AG09309 (cell line): Measurements from ENCODE around the gene SLC24A3.

ENCODE experiments used
- DNase-seq: peaks from one replicate; pipeline ENCODE4 v3.0.0-alpha.2; 2010; ENCODE audit warnings: low read depth
- H3K4me3 ChIP-seq: 2 replicates; pipeline ENCODE4 v1.5.1; 2011; ENCODE audit warnings: mild to moderate bottlenecking, low read depth, low read length, moderate library complexity; ENCODE audit not compliant: control insufficient read depth
- CTCF ChIP-seq: IDR thresholded peaks from 2 replicates; pipeline ENCODE4 v1.5.1; 2011; ENCODE audit warnings: mild to moderate bottlenecking, low read depth, low read length, inconsistent platforms; ENCODE audit not compliant: insufficient read depth, control insufficient read depth; ENCODE audit errors: missing control alignments

SLC24A3 gene

DNA sequence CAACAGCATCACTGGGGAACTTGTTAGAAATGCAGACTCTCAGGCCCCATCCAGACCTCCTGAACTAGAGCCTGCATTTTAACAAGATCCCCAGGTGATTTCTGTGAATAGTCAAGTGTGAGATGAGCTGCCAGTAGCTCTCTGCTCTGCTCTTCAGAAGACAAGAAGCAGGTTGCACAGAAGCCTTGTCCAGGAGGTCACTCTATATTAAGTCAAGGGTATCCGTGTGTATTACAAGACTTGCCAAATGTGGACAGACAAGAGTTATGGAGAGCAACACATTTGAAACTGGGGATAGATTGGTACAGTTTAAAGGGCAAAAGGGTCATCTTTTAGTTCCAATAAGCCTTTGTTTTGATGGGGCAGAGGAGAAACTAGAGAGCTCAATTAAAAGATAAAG lies 522.4 kb downstream of the SLC24A3 start:
- no peak for TF ChIP-seq CTCF

GRCh38 chr20:19735446-19735845 lies 523.0 kb downstream of the SLC24A3 start:
- TF ChIP-seq CTCF: no peak
- DNase-seq: peak; percentile 67
- no peak overlapping the region for H3K4me3 ChIP-seq

More for the DNA sequence above, 522.4 kb downstream of the SLC24A3 start:
- DNase-seq: no peak
- H3K4me3 ChIP-seq: no peak overlapping the region

- peak; percentile 29 for DNase-seq
- no peak for TF ChIP-seq CTCF
- no peak overlapping the region for H3K4me3 ChIP-seq
Measured at GRCh38 chr20:19737025-19737424, 524.6 kb downstream of the SLC24A3 start.

GRCh38 chr20:19738951-19739350 lies 526.5 kb downstream of the SLC24A3 start:
- H3K4me3 ChIP-seq: no peak overlapping the region
- TF ChIP-seq CTCF: no peak
- no peak for DNase-seq

- DNase-seq: no peak
- TF ChIP-seq CTCF: no peak
- no peak overlapping the region for H3K4me3 ChIP-seq
Measured at GRCh38 chr20:19739351-19739750, 526.9 kb downstream of the SLC24A3 start.

DNA sequence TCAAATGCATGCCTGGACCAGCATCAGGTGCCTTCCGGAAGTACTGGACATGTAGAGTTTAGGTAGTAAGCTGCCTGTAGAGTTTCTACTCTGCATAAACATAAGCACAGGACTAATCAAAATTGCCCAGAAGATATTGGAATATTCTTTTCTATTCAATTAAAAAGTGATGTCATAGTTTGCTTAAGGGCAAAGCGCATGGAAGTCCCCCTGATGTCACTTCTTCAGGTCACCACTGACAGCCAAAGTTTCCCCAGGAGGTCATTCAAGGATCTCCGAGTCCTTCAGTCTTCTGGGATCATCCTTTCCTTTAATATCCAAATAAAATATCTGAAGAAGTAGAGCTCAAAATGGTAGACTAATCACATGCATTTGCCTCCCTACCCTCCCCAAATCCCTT lies 528.1 kb downstream of the SLC24A3 start:
- TF ChIP-seq CTCF: no peak
- H3K4me3 ChIP-seq: no peak overlapping the region
- DNase-seq: no peak

- no peak for TF ChIP-seq CTCF
- H3K4me3 ChIP-seq: no peak overlapping the region
- DNase-seq: no peak
Measured at GRCh38 chr20:19741924-19742323, 529.5 kb downstream of the SLC24A3 start.
